ENCODE measurements around the gene TM7SF2. TPM values are rescaled to one million over a fixed set of nuclear protein-coding genes. Genes with fewer than 3 reads are reported as not detected.

TM7SF2 gene
- total and polyA plus RNA-seq, 2 of the 13 experiments (the other 11 are each of a cell fraction or from before 2014, with no cell fraction given) = 56.0 to 66.9 TPM

- peak; percentile 91; the same call in 1 of the 2 replicates for TF ChIP-seq ZNF788 (CRISPR knock-in tag; IDR thresholded peaks at IDR 0.05; ENCODE audit: borderline replicate concordance)
- TF ChIP-seq ONECUT2 (CRISPR knock-in tag; IDR thresholded peaks at IDR 0.05) = no peak
- peak; percentile 8; the same call in 1 of the 2 replicates for TF ChIP-seq ZFP37 (CRISPR knock-in tag; IDR thresholded peaks at IDR 0.05; ENCODE audit: borderline replicate concordance)
- 0 out of 2 replicates have a peak, but pooled peaks have one; percentile 22 for TF ChIP-seq ZNF891 (CRISPR knock-in tag; IDR thresholded peaks at IDR 0.05)
- peak; percentile 60 for TF ChIP-seq HMGXB3 (CRISPR knock-in tag; IDR thresholded peaks at IDR 0.05; ENCODE audit: borderline replicate concordance)
- peak; percentile 58 for TF ChIP-seq DMAP1 (CRISPR knock-in tag; IDR thresholded peaks at IDR 0.05)
- no peak for TF ChIP-seq RBM22 (optimal IDR thresholded peaks at IDR 0.05; ENCODE audit: low read length)
- TF ChIP-seq ZNF646 (CRISPR knock-in tag; IDR thresholded peaks at IDR 0.05) = no peak
- TF ChIP-seq KLF12 (CRISPR knock-in tag; IDR thresholded peaks at IDR 0.05; ENCODE audit: borderline replicate concordance) = 0 out of 2 replicates have a peak, but pooled peaks have one; percentile 44
- peak; percentile 84 for TF ChIP-seq ZBTB38 (CRISPR knock-in tag; IDR thresholded peaks at IDR 0.05)
- TF ChIP-seq, protein P1, sequence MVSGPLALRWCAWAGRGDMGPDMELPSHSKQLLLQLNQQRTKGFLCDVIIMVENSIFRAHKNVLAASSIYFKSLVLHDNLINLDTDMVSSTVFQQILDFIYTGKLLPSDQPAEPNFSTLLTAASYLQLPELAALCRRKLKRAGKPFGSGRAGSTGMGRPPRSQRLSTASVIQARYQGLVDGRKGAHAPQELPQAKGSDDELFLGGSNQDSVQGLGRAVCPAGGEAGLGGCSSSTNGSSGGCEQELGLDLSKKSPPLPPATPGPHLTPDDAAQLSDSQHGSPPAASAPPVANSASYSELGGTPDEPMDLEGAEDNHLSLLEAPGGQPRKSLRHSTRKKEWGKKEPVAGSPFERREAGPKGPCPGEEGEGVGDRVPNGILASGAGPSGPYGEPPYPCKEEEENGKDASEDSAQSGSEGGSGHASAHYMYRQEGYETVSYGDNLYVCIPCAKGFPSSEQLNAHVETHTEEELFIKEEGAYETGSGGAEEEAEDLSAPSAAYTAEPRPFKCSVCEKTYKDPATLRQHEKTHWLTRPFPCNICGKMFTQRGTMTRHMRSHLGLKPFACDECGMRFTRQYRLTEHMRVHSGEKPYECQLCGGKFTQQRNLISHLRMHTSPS (CRISPR knock-in tag; IDR thresholded peaks at IDR 0.05; ENCODE audit: low read depth) = no peak
- TF ChIP-seq KDM5A (IDR thresholded peaks at IDR 0.05; ENCODE audit: borderline replicate concordance, low read length) = peak; percentile 81
- TF ChIP-seq, protein P2, sequence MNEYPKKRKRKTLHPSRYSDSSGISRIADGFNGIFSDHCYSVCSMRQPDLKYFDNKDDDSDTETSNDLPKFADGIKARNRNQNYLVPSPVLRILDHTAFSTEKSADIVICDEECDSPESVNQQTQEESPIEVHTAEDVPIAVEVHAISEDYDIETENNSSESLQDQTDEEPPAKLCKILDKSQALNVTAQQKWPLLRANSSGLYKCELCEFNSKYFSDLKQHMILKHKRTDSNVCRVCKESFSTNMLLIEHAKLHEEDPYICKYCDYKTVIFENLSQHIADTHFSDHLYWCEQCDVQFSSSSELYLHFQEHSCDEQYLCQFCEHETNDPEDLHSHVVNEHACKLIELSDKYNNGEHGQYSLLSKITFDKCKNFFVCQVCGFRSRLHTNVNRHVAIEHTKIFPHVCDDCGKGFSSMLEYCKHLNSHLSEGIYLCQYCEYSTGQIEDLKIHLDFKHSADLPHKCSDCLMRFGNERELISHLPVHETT (CRISPR knock-in tag; conservative IDR thresholded peaks at IDR 0.05) = no peak; the same call in 1 of the 2 replicates
- peak; percentile 13; the same call in 1 of the 2 replicates for TF ChIP-seq ZNF709 (CRISPR knock-in tag; IDR thresholded peaks at IDR 0.05)
These were observed 10.4 kb downstream of the TM7SF2 start, which contains the start of the genes FAU and MRPL49 (continued) for GRCh38 chr11:65121865-65122696.

All from HepG2 (cell line).